K562 (cell line): ENCODE measurements around the gene RPS4Y1. TPM values are rescaled to one million over a fixed set of nuclear protein-coding genes. Genes with fewer than 3 reads are reported as not detected.

ENCODE experiments used
- ATAC-seq: fragments of 200-7000 bp; cut with Tn5 transposase; 3 replicates; pipeline ENCODE4 v1.9.1; 2020; ENCODE audit warnings: moderate library complexity
- BruUV-seq: library from RNA; stranded (reverse); fragments of 400-500 nt; replicated peaks from 2 replicates; lab custom pipeline; 2021; lab: Mats Ljungman, UMichigan
- CTCF ChIA-PET: fragments of 300-600 bp; formaldehyde crosslinking; extraction: SDS; loops from one replicate; lab custom pipeline; 2021; ENCODE audit warnings: low intra/inter-chr PET ratio; lab: Yijun Ruan, JAX
- POLR2A ChIA-PET: fragments of 300-600, 350-650 bp; sonication (Branson Sonifier 250); formaldehyde crosslinking; extraction: SDS; loops from one replicate; lab custom pipeline; 2021; ENCODE audit warnings: antibody characterized with exemption, inconsistent platforms; lab: Yijun Ruan, JAX
- DNase-seq, 4 experiments: peaks; one replicate each; pipeline versions ENCODE4 v3.0.0 to v3.0.0-alpha.2; 2011 to 2018; ENCODE audit warnings: low spot score in 3 of 4, mixed read lengths in 3 of 4; ENCODE audit errors: extremely low read depth in 1 of 4
- FAIRE-seq: peaks from 2 replicates; lab custom pipeline; 2011; peaks lifted over from hg19 to GRCh38; lab: Jason Lieb, UNC
- H2AFZ ChIP-seq: 2 replicates; pipeline ENCODE4 v1.6.0; 2011; ENCODE audit warnings: low read depth, low read length, control low read depth, inconsistent platforms
- H3K27ac ChIP-seq: fragments of 200-600 bp; 3 replicates; pipeline ENCODE4 v1.8.0; 2011; ENCODE audit warnings: low read depth, mild to moderate bottlenecking, control low read depth, inconsistent platforms, low read length, moderate library complexity, mixed read lengths; ENCODE audit errors: extremely low read depth
- H3K27me3 ChIP-seq, 2 experiments: fragments of 300-600 bp in 1 of 2; 2 replicates in 1 of 2; 3 replicates in 1 of 2; pipeline versions ENCODE4 v1.6.0 to v1.8.0; 2011; ENCODE audit warnings: inconsistent platforms in 2 of 2, low read length in 2 of 2, mild to moderate bottlenecking in 1 of 2, mixed read lengths in 1 of 2, moderate library complexity in 1 of 2; ENCODE audit not compliant: control insufficient read depth in 2 of 2, insufficient read depth in 2 of 2
- H3K36me3 ChIP-seq: fragments of 300-600 bp; 3 replicates; pipeline ENCODE4 v1.8.0; 2011; ENCODE audit warnings: mild to moderate bottlenecking, low read length, inconsistent platforms; ENCODE audit not compliant: control insufficient read depth, insufficient read depth
- H3K4me1 ChIP-seq, 2 experiments: fragments of 200-600 bp in 1 of 2; replicated peaks in 1 of 2; 2 replicates in 1 of 2; 3 replicates in 1 of 2; pipeline versions ENCODE4 v1.5.1 to v1.8.0; 2011; ENCODE audit warnings: inconsistent platforms in 2 of 2, low read length in 2 of 2, mild to moderate bottlenecking in 1 of 2, mixed read lengths in 1 of 2, moderate library complexity in 1 of 2; ENCODE audit not compliant: control insufficient read depth in 2 of 2, insufficient read depth in 2 of 2
- H3K4me2 ChIP-seq: 2 replicates; pipeline ENCODE4 v1.6.1; 2011; ENCODE audit warnings: low read length, control low read depth, inconsistent platforms, mixed read lengths; ENCODE audit not compliant: insufficient read depth
- H3K4me3 ChIP-seq: fragments of 200-600 bp; sonication (generic), shearing (Covaris generic); 2 replicates; pipeline ENCODE4 v1.5.1; 2016; ENCODE audit warnings: control low read depth, inconsistent platforms
- H3K79me2 ChIP-seq: fragments of 200-600 bp; 3 replicates; pipeline ENCODE4 v1.8.0; 2011; ENCODE audit warnings: low read length, inconsistent platforms; ENCODE audit not compliant: control insufficient read depth, insufficient read depth
- H3K9ac ChIP-seq, 2 experiments: 2 replicates each; pipeline versions ENCODE4 v1.6.0 to v1.6.1; 2011; ENCODE audit warnings: low read depth in 2 of 2, low read length in 2 of 2, control low read depth in 1 of 2, inconsistent platforms in 1 of 2, mild to moderate bottlenecking in 1 of 2, mixed read lengths in 1 of 2; ENCODE audit not compliant: insufficient read depth in 1 of 2
- H3K9me1 ChIP-seq: one replicate; pipeline ENCODE4 v1.6.0; 2011; ENCODE audit warnings: inconsistent platforms, mild to moderate bottlenecking, low read length, moderate library complexity; ENCODE audit not compliant: control insufficient read depth, insufficient read depth
- H3K9me3 ChIP-seq: replicated peaks from 2 replicates; pipeline ENCODE4 v1.5.1; 2011; ENCODE audit warnings: low read depth, low read length, inconsistent platforms; ENCODE audit not compliant: control insufficient read depth, insufficient read depth
- H4K20me1 ChIP-seq: replicated peaks from 2 replicates; pipeline ENCODE4 v1.6.1; 2011; ENCODE audit warnings: low read length, inconsistent platforms, mixed read lengths; ENCODE audit not compliant: control insufficient read depth, insufficient read depth
- HOXB6 ChIP-seq: fragments of 250-450 bp; sonication (Bioruptor Pico); IDR thresholded peaks from 2 replicates; pipeline ENCODE4 v1.5.1; 2022; ENCODE audit warnings: mild to moderate bottlenecking, borderline replicate concordance
- ZBED1 ChIP-seq: IDR thresholded peaks from 2 replicates; pipeline ENCODE4 v1.6.1; 2014
- ZNF347 ChIP-seq: fragments of 450-650 bp; formaldehyde crosslinking; IDR thresholded peaks from 2 replicates; pipeline ENCODE4 v1.4.0; 2020; ENCODE audit warnings: low read depth, mild to moderate bottlenecking, moderate library complexity
- WGBS: fragments of 100-300 bp; shearing (Covaris generic); methylation state at CpG from one replicate; pipeline ENCODE4 v1.1.6; 2016; ENCODE audit warnings: low coverage, mixed read lengths; ENCODE audit not compliant: insufficient coverage; ENCODE audit errors: missing lambda C conversion rate; 5-methylcytosine and 5-hydroxymethylcytosine counted together
- in situ Hi-C: fragments of 300-500 bp; cut with MboI; formaldehyde crosslinking; loops from 4 replicates; pipeline ENCODE4 v1.15.0; 2018; ENCODE audit warnings: inconsistent platforms, mixed read lengths
- intact Hi-C: fragments of 100-400 bp; cut with micrococcal nuclease; formaldehyde crosslinking; loops from 2 replicates; pipeline ENCODE4 v1.14.2; 2022
- polyA plus RNA-seq, 8 experiments: library from polyadenylated mRNA; depleted of rRNA in 4 of 8; stranded (reverse) in 5 of 8; unstranded in 3 of 8; fragments of >200 nt; fragmentation: Nextera tagmentation in 2 of 8; fragmentation: Illumina TruSeq in 1 of 8; extraction: Ambion mirVana in 2 of 8; extraction: Trizol in 1 of 8; gene quantifications; 2 replicates each; pipeline versions ENCODE4 v1.2.1 to v1.2.3, GENCODE V29; 2011 to 2014; ENCODE audit warnings: inconsistent platforms in 1 of 8, missing spikeins in 1 of 8
- total RNA-seq, 7 experiments: library from RNA; depleted of rRNA in 6 of 7; stranded (reverse); fragments of >200 nt in 6 of 7; fragmentation: Illumina TruSeq in 2 of 7; extraction: Trizol in 2 of 7; gene quantifications; 2 replicates each; pipeline versions ENCODE4 v1.2.1 to v1.2.3, GENCODE V29; 2011 to 2021; ENCODE audit warnings: low replicate concordance in 1 of 7
- TF ChIP-seq, protein P1 (sequence below): fragments of 250-450 bp; sonication (Bioruptor Pico); IDR thresholded peaks from 2 replicates; pipeline ENCODE4 v1.4.0; 2020
- TF ChIP-seq, protein P2 (sequence below): fragments of 450-650 bp; IDR thresholded peaks from 2 replicates; pipeline ENCODE4 v1.6.1; 2016; ENCODE audit warnings: antibody characterized with exemption

Gene RPS4Y1
- total and polyA plus RNA-seq, 9 of the 15 experiments (the other 6 are each of a cell fraction or from before 2014, with no cell fraction given), result 0.40 TPM; not detected in 8

DNA sequence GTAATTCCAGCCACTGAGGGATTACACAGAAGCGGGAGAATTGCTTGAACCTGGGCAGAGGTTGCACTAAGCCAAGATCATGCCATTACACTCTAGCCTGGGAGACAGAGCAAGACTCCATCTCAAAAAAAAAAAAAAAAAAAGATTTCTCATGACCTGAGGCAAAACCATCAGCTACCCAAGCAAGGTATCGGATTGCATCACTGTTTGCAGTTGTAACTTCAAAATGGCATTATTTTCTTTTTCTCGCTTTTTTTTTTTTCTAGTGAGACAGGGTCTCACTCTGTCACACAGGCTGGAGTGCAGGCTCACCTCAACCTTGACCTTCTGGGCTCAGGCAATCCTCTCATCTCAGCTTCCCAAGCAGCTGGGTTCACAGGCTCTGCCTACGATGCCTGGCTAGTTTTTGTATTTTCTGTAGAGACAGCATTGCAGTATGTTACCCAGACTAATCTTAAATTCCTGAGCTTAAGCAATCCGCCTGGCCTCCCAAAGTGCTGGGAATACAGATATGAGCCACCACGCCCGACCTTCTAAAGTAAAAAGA is 44.4 kb upstream of the RPS4Y1 start:
- Histone ChIP-seq H2AFZ (no peak overlapping the region), H3K9me1 (no peaks in the 10 kb centered on the region)
- CTCF ChIA-PET, result no interaction called here

More for the DNA sequence above, 44.4 kb upstream of the RPS4Y1 start:
- BruUV-seq, result no TSS peak
- no peaks in the 10 kb centered on the region for H3K79me2 ChIP-seq
- no peak overlapping the region for H3K4me3 ChIP-seq
- no peaks in the 10 kb centered on the region for H3K4me1 ChIP-seq
- no peak for DNase-seq
- H3K9ac ChIP-seq, result no peak overlapping the region
- H3K27me3 ChIP-seq, result no peaks in the 10 kb centered on the region
- no peak overlapping the region for H3K27ac ChIP-seq
- TF ChIP-seq HOXB6 (no peak), ZBED1 (no peak), ZNF347 (CRISPR knock-in tag) (no peak)
- TF ChIP-seq, protein P1, sequence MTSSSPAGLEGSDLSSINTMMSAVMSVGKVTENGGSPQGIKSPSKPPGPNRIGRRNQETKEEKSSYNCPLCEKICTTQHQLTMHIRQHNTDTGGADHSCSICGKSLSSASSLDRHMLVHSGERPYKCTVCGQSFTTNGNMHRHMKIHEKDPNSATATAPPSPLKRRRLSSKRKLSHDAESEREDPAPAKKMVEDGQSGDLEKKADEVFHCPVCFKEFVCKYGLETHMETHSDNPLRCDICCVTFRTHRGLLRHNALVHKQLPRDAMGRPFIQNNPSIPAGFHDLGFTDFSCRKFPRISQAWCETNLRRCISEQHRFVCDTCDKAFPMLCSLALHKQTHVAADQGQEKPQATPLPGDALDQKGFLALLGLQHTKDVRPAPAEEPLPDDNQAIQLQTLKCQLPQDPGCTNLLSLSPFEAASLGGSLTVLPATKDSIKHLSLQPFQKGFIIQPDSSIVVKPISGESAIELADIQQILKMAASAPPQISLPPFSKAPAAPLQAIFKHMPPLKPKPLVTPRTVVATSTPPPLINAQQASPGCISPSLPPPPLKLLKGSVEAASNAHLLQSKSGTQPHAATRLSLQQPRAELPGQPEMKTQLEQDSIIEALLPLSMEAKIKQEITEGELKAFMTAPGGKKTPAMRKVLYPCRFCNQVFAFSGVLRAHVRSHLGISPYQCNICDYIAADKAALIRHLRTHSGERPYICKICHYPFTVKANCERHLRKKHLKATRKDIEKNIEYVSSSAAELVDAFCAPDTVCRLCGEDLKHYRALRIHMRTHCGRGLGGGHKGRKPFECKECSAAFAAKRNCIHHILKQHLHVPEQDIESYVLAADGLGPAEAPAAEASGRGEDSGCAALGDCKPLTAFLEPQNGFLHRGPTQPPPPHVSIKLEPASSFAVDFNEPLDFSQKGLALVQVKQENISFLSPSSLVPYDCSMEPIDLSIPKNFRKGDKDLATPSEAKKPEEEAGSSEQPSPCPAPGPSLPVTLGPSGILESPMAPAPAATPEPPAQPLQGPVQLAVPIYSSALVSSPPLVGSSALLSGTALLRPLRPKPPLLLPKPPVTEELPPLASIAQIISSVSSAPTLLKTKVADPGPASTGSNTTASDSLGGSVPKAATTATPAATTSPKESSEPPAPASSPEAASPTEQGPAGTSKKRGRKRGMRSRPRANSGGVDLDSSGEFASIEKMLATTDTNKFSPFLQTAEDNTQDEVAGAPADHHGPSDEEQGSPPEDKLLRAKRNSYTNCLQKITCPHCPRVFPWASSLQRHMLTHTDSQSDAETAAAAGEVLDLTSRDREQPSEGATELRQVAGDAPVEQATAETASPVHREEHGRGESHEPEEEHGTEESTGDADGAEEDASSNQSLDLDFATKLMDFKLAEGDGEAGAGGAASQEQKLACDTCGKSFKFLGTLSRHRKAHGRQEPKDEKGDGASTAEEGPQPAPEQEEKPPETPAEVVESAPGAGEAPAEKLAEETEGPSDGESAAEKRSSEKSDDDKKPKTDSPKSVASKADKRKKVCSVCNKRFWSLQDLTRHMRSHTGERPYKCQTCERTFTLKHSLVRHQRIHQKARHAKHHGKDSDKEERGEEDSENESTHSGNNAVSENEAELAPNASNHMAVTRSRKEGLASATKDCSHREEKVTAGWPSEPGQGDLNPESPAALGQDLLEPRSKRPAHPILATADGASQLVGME, result no peak
- TF ChIP-seq, protein P2, sequence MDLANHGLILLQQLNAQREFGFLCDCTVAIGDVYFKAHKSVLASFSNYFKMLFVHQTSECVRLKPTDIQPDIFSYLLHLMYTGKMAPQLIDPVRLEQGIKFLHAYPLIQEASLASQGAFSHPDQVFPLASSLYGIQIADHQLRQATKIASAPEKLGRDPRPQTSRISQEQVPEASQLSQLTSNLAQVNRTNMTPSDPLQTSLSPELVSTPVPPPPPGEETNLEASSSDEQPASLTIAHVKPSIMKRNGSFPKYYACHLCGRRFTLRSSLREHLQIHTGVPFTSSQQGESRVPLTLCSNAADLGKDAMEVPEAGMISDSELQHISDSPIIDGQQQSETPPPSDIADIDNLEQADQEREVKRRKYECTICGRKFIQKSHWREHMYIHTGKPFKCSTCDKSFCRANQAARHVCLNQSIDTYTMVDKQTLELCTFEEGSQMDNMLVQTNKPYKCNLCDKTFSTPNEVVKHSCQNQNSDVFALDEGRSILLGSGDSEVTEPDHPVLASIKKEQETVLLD, result no peak
- POLR2A ChIA-PET, result no interaction called here
- intact Hi-C loops (no loop called here), in situ Hi-C loops (no loop called here)
- H3K36me3 ChIP-seq, result no peaks in the 10 kb centered on the region
- H3K9me3 ChIP-seq, result no peaks in the 10 kb centered on the region
- no CpG with 5 or more reads among the region's 7 CpGs for WGBS
- ATAC-seq, result no peak
- FAIRE-seq, result no peak
- H3K4me2 ChIP-seq, result no peak overlapping the region
- no peaks in the 10 kb centered on the region for H4K20me1 ChIP-seq
